Measurements from ENCODE around the gene XIRP2. TPM values are rescaled to one million over a fixed set of nuclear protein-coding genes. Genes with fewer than 3 reads are reported as not detected.

XIRP2 gene
- total RNA-seq, 1 donor from 2014 or later: not detected

- H3K27me3 Mint-ChIP-seq (ENCODE audit: unreplicated experiment): peaks cover 9% of the 10 kb centered on the region
- H3K27ac Mint-ChIP-seq (ENCODE audit: unreplicated experiment): no peak overlapping the region
These were observed 401.6 kb downstream of the XIRP2 start for GRCh38 chr2:167289651-167290410.

GRCh38 chr2:167292430-167293171, 404.3 kb downstream of the XIRP2 start, which contains the start of gene B3GALT1:
Gene B3GALT1 (plus strand): TSS chr2:167293001.
- Mint-ChIP-seq H3K27ac (ENCODE audit: unreplicated experiment) (peak within 1 kb of the TSS; percentile 45), H3K4me1 (ENCODE audit: low read depth, unreplicated experiment) (peaks cover 4% of the 10 kb centered on the region), H3K9me3 (ENCODE audit: unreplicated experiment) (peaks cover 2% of the 10 kb centered on the region), H3K27me3 (ENCODE audit: unreplicated experiment) (peaks cover 9% of the 10 kb centered on the region), H3K4me3 (ENCODE audit: unreplicated experiment) (peak within 1 kb of the TSS; percentile 89), H3K36me3 (ENCODE audit: unreplicated experiment) (no peaks in the 10 kb centered on the region)
- TF ChIP-seq CTCF (IDR thresholded peaks at IDR 0.05; ENCODE audit: partially characterized antibody, unreplicated experiment): no peak
- DNase-seq: peak; percentile 92

More at GRCh38 chr2:167289651-167290410, 401.6 kb downstream of the XIRP2 start:
- no peak for DNase-seq
- Mint-ChIP-seq H3K4me1 (ENCODE audit: low read depth, unreplicated experiment) (peaks cover 4% of the 10 kb centered on the region), H3K4me3 (ENCODE audit: unreplicated experiment) (no peak overlapping the region), H3K36me3 (ENCODE audit: unreplicated experiment) (no peaks in the 10 kb centered on the region), H3K9me3 (ENCODE audit: unreplicated experiment) (peaks cover 2% of the 10 kb centered on the region)
- no peak for TF ChIP-seq CTCF (IDR thresholded peaks at IDR 0.05; ENCODE audit: partially characterized antibody, unreplicated experiment)

- H3K27ac Mint-ChIP-seq (ENCODE audit: unreplicated experiment): peak overlapping the region; percentile 45
- peaks cover 4% of the 10 kb centered on the region for H3K4me1 Mint-ChIP-seq (ENCODE audit: low read depth, unreplicated experiment)
- no peaks in the 10 kb centered on the region for H3K36me3 Mint-ChIP-seq (ENCODE audit: unreplicated experiment)
- peak; percentile 54 for DNase-seq
- peak overlapping the region; percentile 89 for H3K4me3 Mint-ChIP-seq (ENCODE audit: unreplicated experiment)
- peaks cover 9% of the 10 kb centered on the region for H3K27me3 Mint-ChIP-seq (ENCODE audit: unreplicated experiment)
- H3K9me3 Mint-ChIP-seq (ENCODE audit: unreplicated experiment): peaks cover 2% of the 10 kb centered on the region
- TF ChIP-seq CTCF (IDR thresholded peaks at IDR 0.05; ENCODE audit: partially characterized antibody, unreplicated experiment): no peak
These were observed 405.0 kb downstream of the XIRP2 start for GRCh38 chr2:167293172-167293781.

- H3K4me3 Mint-ChIP-seq (ENCODE audit: unreplicated experiment): peak overlapping the region; percentile 89
- H3K9me3 Mint-ChIP-seq (ENCODE audit: unreplicated experiment): peaks cover 2% of the 10 kb centered on the region
- H3K27me3 Mint-ChIP-seq (ENCODE audit: unreplicated experiment): peaks cover 9% of the 10 kb centered on the region
- no peak for TF ChIP-seq CTCF (IDR thresholded peaks at IDR 0.05; ENCODE audit: partially characterized antibody, unreplicated experiment)
- peaks cover 4% of the 10 kb centered on the region for H3K4me1 Mint-ChIP-seq (ENCODE audit: low read depth, unreplicated experiment)
- H3K27ac Mint-ChIP-seq (ENCODE audit: unreplicated experiment): no peak overlapping the region
- H3K36me3 Mint-ChIP-seq (ENCODE audit: unreplicated experiment): no peaks in the 10 kb centered on the region
- peak; percentile 67 for DNase-seq
These were observed 405.9 kb downstream of the XIRP2 start for GRCh38 chr2:167293943-167294775.
